Right lobe of liver (tissue), 4 donors: ENCODE data around the gene WASHC3.

Experiments used
- POLR2A ChIP-seq: fragments of 450-650 bp; IDR thresholded peaks from one replicate; pipeline ENCODE4 v1.6.1; 2017; ENCODE audit warnings: antibody characterized with exemption, mild to moderate bottlenecking
- TF ChIP-seq, protein P1 (sequence below), 4 donors: fragments of 200-600 bp in 3 of 4; fragments of 450-650 bp in 1 of 4; IDR thresholded peaks; one replicate each; pipeline versions ENCODE4 v1.5.1 to v1.8.0; 2016 to 2022; ENCODE audit warnings: antibody characterized with exemption in 4 of 4, mild to moderate bottlenecking in 2 of 4
- donor health status: DM: no; HTN: no; CAD: no.
- donor health status: DM: no; HTN: no; CAD: no.
- donor health status: DM: no; HTN: yes; CAD: no.

DNA sequence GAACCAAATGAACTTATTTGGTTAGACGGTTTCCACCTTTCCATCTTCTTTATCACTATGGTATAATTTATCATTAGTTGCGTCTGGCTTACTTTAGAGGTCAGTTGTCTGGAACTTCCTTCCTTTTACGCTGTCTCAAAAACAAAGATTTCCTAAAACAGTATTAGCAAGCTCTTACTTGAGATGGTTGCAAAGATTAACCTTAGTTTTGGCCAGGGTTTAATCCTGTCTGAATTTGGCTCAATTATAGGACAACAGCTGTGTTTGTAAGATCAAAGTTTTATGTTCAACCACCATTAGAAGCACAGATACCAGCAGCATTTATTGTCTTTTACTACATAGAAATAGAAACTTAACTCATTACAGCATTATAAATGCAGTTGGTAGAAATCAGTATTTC lies 7.9 kb upstream of the WASHC3 start:
- TF ChIP-seq, protein P1, sequence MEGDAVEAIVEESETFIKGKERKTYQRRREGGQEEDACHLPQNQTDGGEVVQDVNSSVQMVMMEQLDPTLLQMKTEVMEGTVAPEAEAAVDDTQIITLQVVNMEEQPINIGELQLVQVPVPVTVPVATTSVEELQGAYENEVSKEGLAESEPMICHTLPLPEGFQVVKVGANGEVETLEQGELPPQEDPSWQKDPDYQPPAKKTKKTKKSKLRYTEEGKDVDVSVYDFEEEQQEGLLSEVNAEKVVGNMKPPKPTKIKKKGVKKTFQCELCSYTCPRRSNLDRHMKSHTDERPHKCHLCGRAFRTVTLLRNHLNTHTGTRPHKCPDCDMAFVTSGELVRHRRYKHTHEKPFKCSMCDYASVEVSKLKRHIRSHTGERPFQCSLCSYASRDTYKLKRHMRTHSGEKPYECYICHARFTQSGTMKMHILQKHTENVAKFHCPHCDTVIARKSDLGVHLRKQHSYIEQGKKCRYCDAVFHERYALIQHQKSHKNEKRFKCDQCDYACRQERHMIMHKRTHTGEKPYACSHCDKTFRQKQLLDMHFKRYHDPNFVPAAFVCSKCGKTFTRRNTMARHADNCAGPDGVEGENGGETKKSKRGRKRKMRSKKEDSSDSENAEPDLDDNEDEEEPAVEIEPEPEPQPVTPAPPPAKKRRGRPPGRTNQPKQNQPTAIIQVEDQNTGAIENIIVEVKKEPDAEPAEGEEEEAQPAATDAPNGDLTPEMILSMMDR (IDR thresholded peaks at IDR 0.05): no peak
- TF ChIP-seq POLR2A: no peak
